NCI-H2196 (cell line): ENCODE data around the gene RND1.

ENCODE experiments used
- DNase-seq: peaks from one replicate; lab custom pipeline; 2025; ENCODE audit not compliant: unreplicated experiment; lab: John Stamatoyannopoulos, UW

The RND1 gene

GRCh38 chr12:48828841-48829575, 36.7 kb downstream of the RND1 start:
- DNase-seq, result no peak

GRCh38 chr12:48828293-48828692, 37.4 kb downstream of the RND1 start:
- no peak for DNase-seq

DNA sequence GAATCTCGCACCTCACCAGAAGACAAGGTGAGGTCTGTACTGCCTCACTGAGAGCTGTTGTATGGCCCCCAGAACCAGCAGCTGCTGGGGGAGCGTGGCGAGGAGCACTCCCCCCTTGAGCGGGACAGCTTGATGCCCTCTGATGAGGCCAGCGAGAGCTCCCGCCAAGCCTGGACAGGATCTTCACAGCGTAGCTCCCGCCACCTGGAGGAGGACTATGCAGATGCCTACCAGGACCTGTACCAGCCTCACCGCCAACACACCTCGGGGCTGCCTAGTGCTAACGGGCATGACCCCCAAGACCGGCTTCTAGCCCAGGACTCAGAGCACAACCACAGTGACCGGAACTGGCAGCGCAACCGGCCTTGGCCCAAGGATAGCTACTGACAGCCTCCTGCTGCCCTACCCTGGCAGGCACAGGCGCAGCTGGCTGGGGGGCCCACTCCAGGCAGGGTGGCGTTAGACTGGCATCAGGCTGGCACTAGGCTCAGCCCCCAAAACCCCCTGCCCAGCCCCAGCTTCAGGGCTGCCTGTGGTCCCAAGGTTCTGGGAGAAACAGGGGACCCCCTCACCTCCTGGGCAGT, 38.1 kb downstream of the RND1 start:
- no peak for DNase-seq

DNA sequence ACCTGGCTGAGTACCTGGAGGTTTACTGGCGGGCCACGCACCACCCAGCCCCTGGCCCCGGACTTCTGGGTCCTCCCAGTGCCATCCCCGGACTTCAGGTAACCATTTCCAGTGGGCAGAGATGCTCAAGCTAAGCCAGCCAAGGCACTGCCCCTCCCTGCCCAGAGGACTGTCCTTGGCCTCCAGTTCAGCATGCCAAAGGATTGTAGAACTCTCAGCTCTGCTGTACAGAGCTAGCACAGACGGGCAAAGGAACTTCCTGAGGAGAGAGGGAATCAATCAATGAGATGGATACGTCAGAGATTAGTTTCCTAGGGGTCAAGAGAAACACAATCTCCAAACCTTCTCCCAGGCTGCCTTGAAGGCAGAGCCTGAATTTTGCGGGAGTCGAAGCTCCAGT, 38.6 kb downstream of the RND1 start:
- no peak for DNase-seq

DNA sequence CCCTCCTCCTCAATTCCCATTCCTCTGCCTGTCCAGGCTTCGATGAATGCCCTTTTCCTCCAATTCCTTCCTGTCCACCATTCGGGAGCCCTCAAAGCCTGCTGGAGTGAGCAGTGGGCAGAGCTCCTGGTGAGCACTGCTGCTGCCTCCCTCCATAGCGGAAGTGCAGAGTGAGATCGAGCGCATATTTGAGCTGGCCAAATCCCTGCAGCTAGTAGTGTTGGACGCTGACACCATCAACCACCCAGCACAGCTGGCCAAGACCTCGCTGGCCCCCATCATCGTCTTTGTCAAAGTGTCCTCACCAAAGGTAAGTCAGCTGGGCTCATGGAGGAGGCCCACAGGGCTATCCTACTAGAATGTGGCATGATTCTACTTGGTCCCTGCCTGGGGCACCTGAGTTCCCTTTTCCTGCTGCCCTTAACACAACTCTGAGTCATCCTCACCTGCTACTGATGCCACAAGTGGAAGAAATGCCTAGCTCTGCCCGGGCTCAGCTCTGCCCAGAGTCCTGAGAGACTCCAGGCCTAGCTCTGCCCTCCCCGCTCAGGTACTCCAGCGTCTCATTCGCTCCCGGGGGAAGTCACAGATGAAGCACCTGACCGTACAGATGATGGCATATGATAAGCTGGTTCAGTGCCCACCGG, 39.3 kb downstream of the RND1 start:
- no peak for DNase-seq

- DNase-seq, result no peak
Measured at GRCh38 chr12:48824905-48825304, 40.8 kb downstream of the RND1 start.

GRCh38 chr12:48824112-48824511, 41.6 kb downstream of the RND1 start:
- DNase-seq, result no peak

- DNase-seq, result no peak
Measured at GRCh38 chr12:48823281-48823680, 42.4 kb downstream of the RND1 start.

- DNase-seq, result no peak
Measured at GRCh38 chr12:48822711-48823110, 43.0 kb downstream of the RND1 start.

DNA sequence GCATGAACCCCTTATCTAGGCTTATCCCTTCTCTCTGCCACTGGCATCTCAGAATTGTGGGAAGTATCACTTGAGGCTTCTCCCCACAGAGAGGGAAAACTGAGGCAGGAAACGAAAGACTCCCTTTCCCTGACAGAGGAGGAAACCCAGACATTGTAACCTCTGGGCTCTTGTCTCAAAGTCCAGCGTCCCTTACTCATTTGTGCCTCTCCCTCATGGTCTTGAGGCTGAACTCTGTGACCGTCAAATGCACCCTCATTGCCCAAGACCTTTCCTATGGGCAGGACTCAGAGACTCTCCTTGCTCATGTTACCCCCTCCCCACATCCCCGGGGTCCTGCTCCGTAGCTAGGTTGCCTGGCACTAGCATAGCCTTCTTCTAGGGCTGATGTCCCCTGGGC, 43.5 kb downstream of the RND1 start:
- DNase-seq, result no peak

GRCh38 chr12:48819986-48820725, 45.5 kb downstream of the RND1 start:
- no peak for DNase-seq

DNA sequence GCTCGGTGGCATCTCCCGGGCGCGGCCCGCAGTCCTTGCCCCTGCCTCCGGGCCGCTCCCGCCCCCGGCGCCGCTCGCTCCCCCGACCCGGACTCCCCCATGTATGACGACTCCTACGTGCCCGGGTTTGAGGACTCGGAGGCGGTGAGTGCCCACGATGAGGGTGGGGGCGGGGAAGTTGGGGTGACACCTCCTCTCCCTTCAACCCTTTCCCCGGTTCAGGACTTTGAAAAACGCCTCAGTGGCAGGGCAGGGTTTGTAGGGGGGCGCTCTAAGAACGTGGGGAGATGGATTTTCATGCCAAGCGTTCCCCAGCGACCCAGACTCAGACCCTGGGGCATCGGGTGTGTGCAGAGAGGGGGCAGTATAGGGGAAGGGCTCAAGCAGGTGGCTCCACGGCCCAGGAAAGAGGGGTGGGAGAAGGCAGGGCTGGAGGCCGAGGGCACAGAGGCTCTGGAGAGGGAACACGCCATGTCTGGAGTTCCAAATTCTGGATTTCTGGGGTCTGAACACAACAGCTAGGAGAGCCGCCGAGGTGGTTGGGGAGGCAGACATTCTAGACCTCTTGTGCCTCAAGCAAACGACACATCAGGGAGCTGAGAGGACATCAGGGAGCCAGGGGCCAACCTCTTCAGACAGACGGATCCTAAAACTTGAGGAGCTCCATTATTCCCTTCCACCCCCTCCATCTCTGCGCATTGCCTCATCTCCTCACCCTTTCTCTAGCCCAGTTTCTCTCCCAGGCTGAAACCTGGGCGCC, 46.7 kb downstream of the RND1 start:
- DNase-seq, result peak; percentile 45

DNA sequence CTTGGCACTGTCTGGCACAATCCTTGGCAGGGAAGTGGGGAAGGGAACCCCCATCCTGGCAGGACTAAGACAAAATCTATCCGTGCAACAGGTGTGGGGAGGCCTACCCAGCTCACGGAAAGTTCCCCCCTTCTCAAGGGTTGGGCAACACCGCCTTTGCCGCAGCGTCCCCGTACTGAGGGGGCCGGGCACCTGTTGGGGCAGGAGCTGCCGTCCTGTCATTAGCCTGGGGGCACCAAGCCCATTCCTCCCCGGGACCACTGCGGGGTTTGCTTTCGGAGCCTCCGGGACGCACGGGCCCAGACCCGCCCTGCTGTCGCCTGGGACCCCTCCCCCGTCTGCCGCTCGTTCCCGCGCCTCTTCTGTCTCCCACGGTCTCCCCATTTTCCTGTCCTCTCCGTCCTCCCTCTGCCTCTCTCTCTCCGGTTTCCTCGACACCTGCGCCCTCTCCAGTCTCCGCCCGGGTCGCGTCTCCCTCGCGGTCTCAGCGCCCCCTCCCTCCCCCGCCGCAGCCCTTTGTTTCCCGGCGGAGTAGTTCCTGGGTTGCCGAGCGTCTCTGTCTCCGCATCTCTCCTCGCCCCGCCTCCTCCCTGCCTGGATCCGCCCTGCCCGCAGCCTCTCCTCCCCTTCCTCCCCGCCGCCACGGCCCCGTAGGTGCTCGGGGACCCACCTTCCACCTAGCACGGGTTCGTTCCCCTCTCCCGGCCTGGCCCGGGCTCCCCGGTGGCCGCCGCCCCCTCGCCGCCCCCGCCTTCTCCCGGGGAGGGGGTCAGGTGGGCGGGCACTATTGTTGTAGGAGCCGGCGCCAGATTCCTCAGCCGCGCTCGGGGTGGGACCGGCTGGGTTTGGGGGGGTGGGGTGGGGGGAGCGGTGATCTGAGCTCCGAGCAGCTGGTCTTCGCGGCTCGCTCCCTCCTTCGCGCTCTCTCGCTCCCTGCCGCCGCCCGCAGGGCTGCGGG, 47.5 kb downstream of the RND1 start, which contains the start of gene CACNB3:
Gene CACNB3, plus strand, starts transcription at position 624 of the 958 bp plus-strand sequence. CDS start 434 bp downstream, outside the sequence.
- peak; percentile 73 for DNase-seq

GRCh38 chr12:48816143-48816854, 49.4 kb downstream of the RND1 start:
- DNase-seq, result no peak

DNA sequence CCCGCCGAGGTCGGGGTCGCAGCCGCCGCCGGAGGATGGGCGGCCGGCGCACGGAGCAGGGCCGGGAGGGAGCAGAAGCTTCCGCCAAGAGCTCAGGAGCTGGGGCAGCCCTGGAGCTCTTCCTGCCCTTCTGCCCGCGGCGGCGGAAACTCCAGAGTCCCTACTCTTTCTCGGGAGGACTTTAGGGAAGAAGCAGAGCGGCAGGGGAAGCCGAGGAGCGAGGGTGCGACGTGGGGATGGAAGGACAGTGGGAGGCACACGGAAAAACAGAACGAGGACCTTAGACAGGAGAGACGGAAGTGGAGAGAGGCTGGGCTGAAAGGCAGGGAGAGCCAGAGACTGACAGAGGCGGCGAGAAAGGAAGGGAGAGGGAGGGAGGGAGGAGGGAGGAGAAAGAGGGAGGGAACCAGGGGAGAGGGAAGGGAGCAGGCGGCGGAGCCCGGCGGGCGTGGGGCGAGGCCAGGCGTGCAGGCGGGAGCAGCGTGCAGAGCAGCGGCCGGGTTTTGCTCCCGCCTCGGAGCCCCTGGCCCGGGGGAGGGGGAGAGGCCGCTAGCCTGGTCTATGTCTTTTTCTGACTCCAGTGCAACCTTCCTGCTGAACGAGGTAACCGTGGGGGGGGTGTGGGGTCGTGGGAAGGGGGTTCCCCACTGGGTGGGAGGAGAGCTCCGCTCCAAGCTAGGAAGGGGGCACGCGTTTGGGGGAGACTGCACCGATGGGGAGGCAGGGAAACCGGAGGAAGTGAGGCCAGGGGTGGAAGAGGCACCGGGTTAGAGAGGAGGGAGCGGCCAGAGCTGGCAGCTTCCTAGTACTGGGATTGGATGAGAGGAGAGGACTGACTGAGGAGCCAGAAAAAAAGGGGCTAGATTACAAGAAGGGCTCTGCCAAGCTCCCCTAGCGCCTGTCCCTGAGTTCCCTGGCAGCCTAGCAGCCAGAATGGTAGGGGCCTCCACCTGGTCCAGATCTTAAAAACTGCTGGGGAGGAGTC, 50.3 kb downstream of the RND1 start:
- peak; percentile 69 for DNase-seq

DNA sequence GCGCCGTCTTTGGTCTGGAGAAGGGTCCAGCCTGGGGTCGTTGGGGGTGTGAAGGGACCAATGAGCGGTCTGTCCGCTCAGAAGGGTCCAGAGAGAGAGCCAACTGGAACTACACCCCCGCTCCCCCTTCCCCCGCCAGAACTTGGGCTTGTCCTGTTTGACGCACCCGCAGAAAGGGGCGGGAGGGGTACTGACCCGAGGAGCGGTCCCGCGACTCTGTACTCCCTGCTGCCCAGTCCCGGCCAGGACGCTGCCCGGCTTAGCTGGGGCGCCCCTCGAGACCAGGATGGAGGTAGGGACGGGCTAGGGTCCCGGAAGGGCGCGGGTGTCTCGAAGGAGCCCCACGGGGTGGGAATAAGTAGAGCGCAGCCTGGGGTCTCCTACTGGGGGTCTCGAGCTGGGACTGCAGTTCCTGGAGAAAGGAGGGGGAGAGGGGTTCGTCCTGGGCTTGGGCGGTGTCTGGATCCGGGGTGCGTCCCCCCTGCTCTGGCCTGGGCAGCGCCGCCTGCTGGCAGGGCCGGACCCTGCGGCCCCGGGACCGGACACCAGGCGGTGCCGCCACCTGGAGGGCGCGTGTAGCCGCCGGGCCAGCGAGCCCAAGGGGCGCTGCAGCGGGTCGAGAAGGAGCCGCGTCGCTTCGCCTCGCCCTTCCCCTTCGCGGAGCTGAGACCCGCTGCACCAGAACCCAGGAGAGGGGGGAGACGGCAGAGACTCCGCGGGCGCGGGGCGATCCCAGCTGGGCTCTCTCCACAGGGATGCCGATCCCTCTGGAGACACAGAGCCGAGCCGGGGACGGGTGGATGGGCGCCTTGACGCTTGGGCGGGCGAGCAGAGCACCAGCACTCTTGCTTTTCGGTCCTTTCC, 51.2 kb downstream of the RND1 start:
- DNase-seq, result peak; percentile 85
